DOHH2 (cell line): ENCODE data around the gene EGLN2.

ENCODE experiments used
- H3F3A ChIP-seq: fragments of 200-600 bp; sonication (generic), shearing (Covaris generic); 2 replicates; pipeline ENCODE4 v1.6.0; 2016; ENCODE audit warnings: antibody characterized with exemption, mild to moderate bottlenecking; ENCODE audit not compliant: control insufficient read depth, insufficient read depth
- H3K27ac ChIP-seq: fragments of 200-600 bp; sonication (generic); 2 replicates; pipeline ENCODE4 v1.5.1; 2014; ENCODE audit warnings: low read depth, mild to moderate bottlenecking, low read length, moderate library complexity
- H3K27me3 ChIP-seq: fragments of 200-600 bp; sonication (generic); 2 replicates; pipeline ENCODE4 v1.6.1; 2014; ENCODE audit warnings: mild to moderate bottlenecking, low read length, mixed read lengths; ENCODE audit not compliant: control insufficient read depth
- H3K36me3 ChIP-seq: fragments of 200-600 bp; sonication (generic); 2 replicates; pipeline ENCODE4 v1.6.1; 2014; ENCODE audit warnings: mild to moderate bottlenecking, low read length, moderate library complexity, mixed read lengths; ENCODE audit not compliant: control insufficient read depth
- H3K4me1 ChIP-seq: fragments of 200-600 bp; sonication (generic); 2 replicates; pipeline ENCODE4 v1.6.1; 2014; ENCODE audit warnings: mild to moderate bottlenecking, low read length, mixed read lengths; ENCODE audit not compliant: control insufficient read depth
- H3K4me2 ChIP-seq: fragments of 200-600 bp; sonication (generic); 2 replicates; pipeline ENCODE4 v1.6.0; 2014; ENCODE audit warnings: mild to moderate bottlenecking, low read length, moderate library complexity
- H3K4me3 ChIP-seq: fragments of 200-600 bp; sonication (generic); 2 replicates; pipeline ENCODE4 v1.5.1; 2014; ENCODE audit warnings: mild to moderate bottlenecking, low read length, mixed read lengths
- H3K79me2 ChIP-seq: fragments of 200-600 bp; sonication (generic); 2 replicates; pipeline ENCODE4 v1.6.1; 2014; ENCODE audit warnings: mild to moderate bottlenecking, low read length, mixed read lengths; ENCODE audit not compliant: control insufficient read depth
- H3K9me2 ChIP-seq: fragments of 200-600 bp; sonication (generic); replicated peaks from 2 replicates; pipeline ENCODE4 v1.6.1; 2014; ENCODE audit warnings: mild to moderate bottlenecking, low read length, mixed read lengths; ENCODE audit not compliant: control insufficient read depth
- H3K9me3 ChIP-seq: fragments of 200-600 bp; sonication (generic); 2 replicates; pipeline ENCODE4 v1.6.1; 2014; ENCODE audit warnings: antibody characterized with exemption, low read length, mixed read lengths; ENCODE audit not compliant: control insufficient read depth, insufficient read depth
- H4K20me1 ChIP-seq: fragments of 200-600 bp; sonication (generic); 2 replicates; pipeline ENCODE4 v1.6.0; 2014; ENCODE audit warnings: low read depth, mild to moderate bottlenecking, antibody characterized with exemption, low read length, moderate library complexity; ENCODE audit not compliant: control insufficient read depth, insufficient read depth
- EZH2phosphoT487 ChIP-seq: fragments of 200-600 bp; sonication (generic); IDR thresholded peaks from 2 replicates; pipeline ENCODE4 v1.6.1; 2017; ENCODE audit warnings: borderline replicate concordance, mild to moderate bottlenecking, antibody characterized with exemption, low read length, moderate library complexity, mixed read lengths
- TF ChIP-seq, protein P1 (sequence below): fragments of 200-600 bp; sonication (generic); IDR thresholded peaks from one replicate; pipeline ENCODE4 v1.5.1; 2014; ENCODE audit warnings: antibody characterized with exemption, mild to moderate bottlenecking, low read depth, low read length; ENCODE audit not compliant: poor library complexity, severe bottlenecking

EGLN2 gene

DNA sequence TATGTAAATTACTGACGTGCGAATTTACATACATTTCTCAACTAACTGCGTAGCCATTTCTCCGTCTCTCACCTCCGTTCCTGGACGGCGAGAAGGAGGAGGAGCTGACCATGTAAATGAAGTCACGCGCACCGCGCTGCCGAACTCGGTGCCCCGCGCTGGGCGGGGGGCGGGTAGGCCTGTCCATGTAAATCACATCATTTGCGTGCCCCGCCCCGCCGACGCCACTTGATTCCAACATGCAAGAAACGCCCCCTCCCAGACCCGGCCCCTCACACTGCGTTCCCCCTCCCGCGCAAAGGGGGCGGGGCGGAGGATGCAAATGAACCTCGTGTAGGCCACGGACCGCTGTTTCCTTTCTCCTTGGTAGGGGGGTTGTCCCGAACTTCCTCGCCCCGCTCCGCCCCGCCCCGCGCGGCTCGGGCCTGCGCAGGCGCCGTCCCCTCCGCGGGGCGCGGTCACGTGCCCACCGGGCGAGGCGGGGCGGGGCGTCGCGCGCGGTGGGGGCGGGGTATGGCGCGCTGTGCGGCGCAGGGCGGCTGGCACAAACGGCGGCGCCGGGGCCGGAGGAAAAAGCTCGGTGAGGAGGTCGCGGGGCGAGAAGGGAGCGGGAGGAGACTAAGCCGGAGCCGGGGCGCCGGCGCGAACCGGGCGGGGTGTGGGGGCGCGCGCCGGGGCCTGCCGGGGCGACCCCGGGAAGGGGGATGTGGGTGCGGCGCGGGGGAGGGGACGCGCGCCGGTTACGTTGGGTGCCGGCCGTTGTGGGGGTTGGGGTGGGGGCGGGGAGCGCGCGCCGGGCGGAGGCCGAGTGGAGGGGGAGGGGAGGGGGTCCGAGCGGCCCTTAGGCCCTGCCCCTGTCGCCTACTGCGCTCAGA is at the start of gene EGLN2:
TSS of gene EGLN2 (plus strand) at position 509 of the 875 bp plus-strand sequence. CDS start 1,382 bp downstream, outside the sequence.
- no peaks in the 10 kb centered on the region for H3K9me3 ChIP-seq
- no peaks in the 10 kb centered on the region for H3K27me3 ChIP-seq
- peaks cover 48% of the 10 kb centered on the region for H3K79me2 ChIP-seq
- H3K4me2 ChIP-seq: peak within 1 kb of the TSS; percentile 86
- peak within 1 kb of the TSS; percentile 79 for H3K27ac ChIP-seq
- peak within 1 kb of the TSS; percentile 93 for H3K4me3 ChIP-seq
- H3F3A ChIP-seq: peaks cover 2% of the 10 kb centered on the region; the same call in 1 of the 2 replicates
- H3K4me1 ChIP-seq: peaks cover 54% of the 10 kb centered on the region
- no peaks in the 10 kb centered on the region for H3K9me2 ChIP-seq
- TF ChIP-seq, protein P1, sequence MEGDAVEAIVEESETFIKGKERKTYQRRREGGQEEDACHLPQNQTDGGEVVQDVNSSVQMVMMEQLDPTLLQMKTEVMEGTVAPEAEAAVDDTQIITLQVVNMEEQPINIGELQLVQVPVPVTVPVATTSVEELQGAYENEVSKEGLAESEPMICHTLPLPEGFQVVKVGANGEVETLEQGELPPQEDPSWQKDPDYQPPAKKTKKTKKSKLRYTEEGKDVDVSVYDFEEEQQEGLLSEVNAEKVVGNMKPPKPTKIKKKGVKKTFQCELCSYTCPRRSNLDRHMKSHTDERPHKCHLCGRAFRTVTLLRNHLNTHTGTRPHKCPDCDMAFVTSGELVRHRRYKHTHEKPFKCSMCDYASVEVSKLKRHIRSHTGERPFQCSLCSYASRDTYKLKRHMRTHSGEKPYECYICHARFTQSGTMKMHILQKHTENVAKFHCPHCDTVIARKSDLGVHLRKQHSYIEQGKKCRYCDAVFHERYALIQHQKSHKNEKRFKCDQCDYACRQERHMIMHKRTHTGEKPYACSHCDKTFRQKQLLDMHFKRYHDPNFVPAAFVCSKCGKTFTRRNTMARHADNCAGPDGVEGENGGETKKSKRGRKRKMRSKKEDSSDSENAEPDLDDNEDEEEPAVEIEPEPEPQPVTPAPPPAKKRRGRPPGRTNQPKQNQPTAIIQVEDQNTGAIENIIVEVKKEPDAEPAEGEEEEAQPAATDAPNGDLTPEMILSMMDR: no peak
- no peak for TF ChIP-seq EZH2phosphoT487
- H4K20me1 ChIP-seq: peaks cover 28% of the 10 kb centered on the region
- peaks cover 40% of the 10 kb centered on the region for H3K36me3 ChIP-seq

- Histone ChIP-seq H3K4me2 (peak within 1 kb of the TSS; percentile 93), H3K79me2 (peaks cover 67% of the 10 kb centered on the region), H3K9me3 (no peaks in the 10 kb centered on the region), H3K27ac (peak within 1 kb of the TSS; percentile 81), H4K20me1 (peaks cover 17% of the 10 kb centered on the region), H3F3A (no peaks in the 10 kb centered on the region), H3K4me3 (peak within 1 kb of the TSS; percentile 96), H3K36me3 (peaks cover 46% of the 10 kb centered on the region), H3K9me2 (no peaks in the 10 kb centered on the region), H3K4me1 (peaks cover 46% of the 10 kb centered on the region), H3K27me3 (no peaks in the 10 kb centered on the region)
- TF ChIP-seq, protein P1: no peak
- no peak for TF ChIP-seq EZH2phosphoT487
Measured at GRCh38 chr19:40750058-40750873, 48.7 kb upstream of the EGLN2 start, which contains the start of gene ACTMAP. Gene ACTMAP, minus strand, starts transcription at chr19:40750477. Its CDS starts 674 bp downstream, at chr19:40749803.

DNA sequence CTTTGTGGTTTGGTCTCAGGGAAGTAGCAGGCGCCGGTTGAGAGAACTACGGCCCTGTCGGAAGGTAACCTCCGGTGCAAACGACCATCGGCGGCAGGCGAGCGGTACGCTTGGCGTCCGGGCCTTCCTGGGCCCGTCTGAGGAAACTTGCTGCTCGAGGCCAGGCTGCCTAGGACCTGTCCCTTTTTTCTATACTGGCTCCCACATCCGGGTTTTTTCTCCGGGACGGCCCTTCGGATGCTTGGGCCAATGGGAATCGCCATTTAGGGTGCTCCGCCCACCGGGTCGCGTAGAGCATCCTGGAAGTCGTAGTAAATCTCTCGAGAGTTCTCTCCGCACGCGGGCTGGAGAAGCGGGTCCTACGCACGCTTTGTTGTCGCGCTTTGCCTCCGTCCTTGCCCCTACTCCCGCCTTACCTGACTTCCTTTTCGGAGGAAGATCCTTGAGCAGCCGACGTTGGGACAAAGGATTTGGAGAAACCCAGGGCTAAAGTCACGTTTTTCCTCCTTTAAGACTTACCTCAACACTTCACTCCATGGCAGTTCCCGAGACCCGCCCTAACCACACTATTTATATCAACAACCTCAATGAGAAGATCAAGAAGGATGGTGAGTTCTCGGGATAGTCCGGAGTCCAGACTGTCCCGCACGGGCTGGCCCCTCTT is 48.0 kb upstream of the EGLN2 start, which contains the start of gene SNRPA:
TSS of gene SNRPA (plus strand) at position 330 of the 664 bp plus-strand sequence. CDS start at position 536, 206 bp downstream.
- peak within 1 kb of the TSS; percentile 96 for H3K4me3 ChIP-seq
- H3K79me2 ChIP-seq: peaks cover 75% of the 10 kb centered on the region
- no peaks in the 10 kb centered on the region for H3K9me2 ChIP-seq
- H3K4me1 ChIP-seq: peaks cover 53% of the 10 kb centered on the region
- peak within 1 kb of the TSS; percentile 93 for H3K4me2 ChIP-seq
- H3K9me3 ChIP-seq: no peaks in the 10 kb centered on the region
- H3K36me3 ChIP-seq: peaks cover 53% of the 10 kb centered on the region
- H3F3A ChIP-seq: no peaks in the 10 kb centered on the region
- H3K27ac ChIP-seq: peak within 1 kb of the TSS; percentile 81
- H4K20me1 ChIP-seq: peaks cover 24% of the 10 kb centered on the region
- no peaks in the 10 kb centered on the region for H3K27me3 ChIP-seq
- TF ChIP-seq, protein P1: no peak
- TF ChIP-seq EZH2phosphoT487: no peak
